Upper lobe of left lung (tissue), 4 donors: ENCODE results near the gene CDV3.

Experiments
- CTCF ChIP-seq, 6 experiments: fragments of 450-650 bp in 4 of 6; fragments of 200-600 bp in 2 of 6; sonication (generic) in 2 of 6; IDR thresholded peaks; one replicate each; pipeline ENCODE4 v1.5.1; 2016 to 2019; ENCODE audit warnings: antibody characterized with exemption in 6 of 6
- EP300 ChIP-seq, 4 donors: sonication (generic); formaldehyde crosslinking; IDR thresholded peaks; one replicate each; pipeline ENCODE4 v1.5.1; 2017; ENCODE audit warnings: antibody characterized with exemption in 4 of 4, control low read depth in 2 of 4
- POLR2A ChIP-seq, 4 donors: fragments of 450-650 bp; IDR thresholded peaks; one replicate each; pipeline ENCODE4 v1.5.1; 2016 to 2017; ENCODE audit warnings: antibody characterized with exemption in 4 of 4, mild to moderate bottlenecking in 2 of 4
- POLR2AphosphoS5 ChIP-seq, 2 donors: sonication (generic); formaldehyde crosslinking; IDR thresholded peaks; one replicate each; pipeline ENCODE4 v1.5.1; 2017; ENCODE audit warnings: antibody characterized with exemption in 2 of 2

GRCh38 chr3:133570937-133571320 is 2.6 kb upstream of the CDV3 start:
- TF ChIP-seq CTCF (IDR thresholded peaks at IDR 0.05) (no peak), POLR2AphosphoS5 (IDR thresholded peaks at IDR 0.05) (no peak), POLR2A (IDR thresholded peaks at IDR 0.05) (no peak), EP300 (IDR thresholded peaks at IDR 0.05) (no peak)
